Breast epithelium (tissue), 3 donors: ENCODE data around the gene KRT10.

Experiments
- POLR2A ChIP-seq: fragments of 450-650 bp; IDR thresholded peaks from one replicate; pipeline ENCODE4 v1.6.1; 2016; ENCODE audit warnings: antibody characterized with exemption, mild to moderate bottlenecking, moderate library complexity
- POLR2AphosphoS5 ChIP-seq, 3 donors: sonication (generic); formaldehyde crosslinking; IDR thresholded peaks; one replicate each; pipeline ENCODE4 v1.6.1; 2017; ENCODE audit warnings: antibody characterized with exemption in 3 of 3
- TF ChIP-seq, protein P1 (sequence below), 3 donors: fragments of 450-650 bp; IDR thresholded peaks; one replicate each; pipeline ENCODE4 v1.5.1; 2016 to 2017; ENCODE audit warnings: antibody characterized with exemption in 3 of 3, mild to moderate bottlenecking in 3 of 3, moderate library complexity in 3 of 3

DNA sequence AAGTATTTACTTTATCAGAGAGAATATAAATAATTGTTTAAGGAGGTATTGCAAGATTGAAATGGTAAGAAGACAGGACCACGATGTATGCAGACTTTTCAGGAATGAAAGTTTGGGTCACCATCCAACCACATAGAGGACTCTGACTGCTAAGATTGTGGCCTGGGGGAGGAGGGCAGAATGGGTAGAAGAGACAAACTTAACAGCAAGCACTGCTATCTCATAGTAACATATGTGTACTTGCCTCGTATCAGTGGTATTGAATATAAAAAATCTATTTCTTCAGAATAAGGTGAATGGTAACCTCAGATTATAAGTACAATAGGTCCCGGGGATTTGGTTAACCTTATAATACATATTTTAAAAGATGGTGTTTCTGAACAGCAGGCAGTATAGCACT is 5.8 kb downstream of the KRT10 start:
- no peak for TF ChIP-seq POLR2A
- no peak for TF ChIP-seq POLR2AphosphoS5 (IDR thresholded peaks at IDR 0.05)
- TF ChIP-seq, protein P1, sequence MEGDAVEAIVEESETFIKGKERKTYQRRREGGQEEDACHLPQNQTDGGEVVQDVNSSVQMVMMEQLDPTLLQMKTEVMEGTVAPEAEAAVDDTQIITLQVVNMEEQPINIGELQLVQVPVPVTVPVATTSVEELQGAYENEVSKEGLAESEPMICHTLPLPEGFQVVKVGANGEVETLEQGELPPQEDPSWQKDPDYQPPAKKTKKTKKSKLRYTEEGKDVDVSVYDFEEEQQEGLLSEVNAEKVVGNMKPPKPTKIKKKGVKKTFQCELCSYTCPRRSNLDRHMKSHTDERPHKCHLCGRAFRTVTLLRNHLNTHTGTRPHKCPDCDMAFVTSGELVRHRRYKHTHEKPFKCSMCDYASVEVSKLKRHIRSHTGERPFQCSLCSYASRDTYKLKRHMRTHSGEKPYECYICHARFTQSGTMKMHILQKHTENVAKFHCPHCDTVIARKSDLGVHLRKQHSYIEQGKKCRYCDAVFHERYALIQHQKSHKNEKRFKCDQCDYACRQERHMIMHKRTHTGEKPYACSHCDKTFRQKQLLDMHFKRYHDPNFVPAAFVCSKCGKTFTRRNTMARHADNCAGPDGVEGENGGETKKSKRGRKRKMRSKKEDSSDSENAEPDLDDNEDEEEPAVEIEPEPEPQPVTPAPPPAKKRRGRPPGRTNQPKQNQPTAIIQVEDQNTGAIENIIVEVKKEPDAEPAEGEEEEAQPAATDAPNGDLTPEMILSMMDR (IDR thresholded peaks at IDR 0.05): no peak
